ENCODE results near the gene STAB2. TPM values are rescaled to one million over a fixed set of nuclear protein-coding genes. Genes with fewer than 3 reads are reported as not detected.

Gene STAB2
- total RNA-seq, 1 donor from 2014 or later, result 15.1 TPM

- no peak for ATAC-seq
- no peak for DNase-seq (ENCODE audit: low spot score)
Measured at GRCh38 chr12:103578926-103579325, 8.1 kb upstream of the STAB2 start.

GRCh38 chr12:103580026-103580425 lies 7.0 kb upstream of the STAB2 start:
- ATAC-seq, result peak; percentile 30
- DNase-seq (ENCODE audit: low spot score), result no peak

DNA sequence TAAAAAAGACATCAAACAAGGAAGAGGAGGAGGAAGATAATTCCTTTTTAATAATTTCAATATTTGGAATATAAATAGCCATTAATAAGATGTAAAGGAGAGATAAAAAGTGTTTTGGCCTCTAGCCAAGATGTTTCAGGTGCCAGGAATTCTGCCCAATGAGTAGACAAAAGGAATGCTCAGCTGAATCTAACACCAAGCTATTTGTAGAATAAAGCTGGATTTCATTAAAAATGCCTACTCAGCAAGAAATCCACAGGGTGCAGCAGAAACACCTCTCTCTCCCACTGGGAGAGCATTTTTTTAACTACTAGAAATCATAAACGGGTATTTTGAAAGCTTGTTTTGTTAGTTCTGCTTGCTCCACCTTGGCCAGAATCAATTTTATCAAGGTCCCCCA lies 4.1 kb upstream of the STAB2 start:
- ATAC-seq (no peak), DNase-seq (ENCODE audit: low spot score) (no peak)

- no peak for DNase-seq (ENCODE audit: low spot score)
- no peak for ATAC-seq
Measured at GRCh38 chr12:103586132-103586531, 941 bp upstream of the STAB2 start.

DNA sequence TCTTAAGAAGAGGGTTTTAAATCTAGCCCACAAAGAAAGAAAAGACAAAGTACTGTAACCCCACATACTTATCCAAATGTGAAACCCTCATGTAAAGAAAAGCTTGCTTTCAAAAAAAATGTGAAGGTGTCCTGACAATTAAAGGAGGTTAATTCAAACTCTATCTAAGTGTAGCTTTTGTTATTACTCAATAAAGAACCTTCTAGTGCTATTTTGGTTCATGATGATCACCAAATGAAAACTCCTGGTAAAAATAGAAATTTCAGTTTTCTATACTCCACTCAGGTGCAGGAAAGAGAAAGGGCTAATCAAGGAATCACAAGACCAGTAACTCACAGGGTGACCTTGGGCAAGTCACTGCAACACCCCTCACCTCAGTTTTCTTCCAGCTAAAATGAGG lies 1.6 kb downstream of the STAB2 start:
- DNase-seq (ENCODE audit: low spot score), result no peak

DNA sequence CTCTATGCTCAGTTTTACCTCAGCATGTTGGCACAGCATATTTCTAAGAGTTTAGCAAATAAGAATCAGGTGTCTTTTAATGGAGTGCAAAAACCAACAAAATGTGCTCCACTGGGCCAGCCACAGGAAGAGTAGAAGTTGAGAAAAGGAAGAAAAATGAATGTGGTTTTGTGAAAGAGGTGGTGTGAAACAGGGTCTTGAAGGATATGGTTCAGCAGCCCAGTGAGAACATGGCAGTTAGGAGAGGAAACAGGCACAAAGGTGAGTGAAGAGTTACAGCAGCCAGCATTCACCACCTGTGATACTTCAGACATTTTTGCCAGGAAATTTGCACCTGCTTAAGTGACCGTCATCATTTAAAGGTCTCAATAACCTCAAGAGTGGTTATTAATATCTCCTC lies 2.4 kb downstream of the STAB2 start:
- ATAC-seq, result no peak
- DNase-seq (ENCODE audit: low spot score), result no peak

More for the DNA sequence above, 1.6 kb downstream of the STAB2 start:
- ATAC-seq, result no peak

- ATAC-seq (no peak), DNase-seq (ENCODE audit: low spot score) (no peak)
Measured at GRCh38 chr12:103590271-103590670, 3.2 kb downstream of the STAB2 start.

GRCh38 chr12:103596981-103597380 lies 9.9 kb downstream of the STAB2 start:
- ATAC-seq (peak; percentile 45), DNase-seq (ENCODE audit: low spot score) (no peak)

DNA sequence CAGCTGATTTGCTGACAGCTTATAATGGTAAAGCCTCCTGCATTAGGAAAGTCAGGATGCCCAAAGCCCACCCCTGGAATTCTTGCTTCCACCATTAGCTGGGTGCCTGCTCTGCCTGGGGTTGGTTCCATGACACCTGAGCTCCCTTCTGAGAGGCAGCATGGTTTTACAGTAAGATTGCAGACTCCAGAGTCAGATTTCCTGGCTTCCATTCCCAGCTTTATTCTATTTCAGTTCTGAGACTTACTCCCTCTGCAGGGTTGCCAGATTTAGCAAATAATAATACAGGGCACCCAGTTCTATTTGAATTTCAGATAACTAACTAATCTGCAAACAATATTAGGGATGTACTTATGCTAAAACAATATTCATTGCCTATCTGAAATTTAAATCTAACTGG lies 12.2 kb downstream of the STAB2 start:
- no peak for ATAC-seq

DNA sequence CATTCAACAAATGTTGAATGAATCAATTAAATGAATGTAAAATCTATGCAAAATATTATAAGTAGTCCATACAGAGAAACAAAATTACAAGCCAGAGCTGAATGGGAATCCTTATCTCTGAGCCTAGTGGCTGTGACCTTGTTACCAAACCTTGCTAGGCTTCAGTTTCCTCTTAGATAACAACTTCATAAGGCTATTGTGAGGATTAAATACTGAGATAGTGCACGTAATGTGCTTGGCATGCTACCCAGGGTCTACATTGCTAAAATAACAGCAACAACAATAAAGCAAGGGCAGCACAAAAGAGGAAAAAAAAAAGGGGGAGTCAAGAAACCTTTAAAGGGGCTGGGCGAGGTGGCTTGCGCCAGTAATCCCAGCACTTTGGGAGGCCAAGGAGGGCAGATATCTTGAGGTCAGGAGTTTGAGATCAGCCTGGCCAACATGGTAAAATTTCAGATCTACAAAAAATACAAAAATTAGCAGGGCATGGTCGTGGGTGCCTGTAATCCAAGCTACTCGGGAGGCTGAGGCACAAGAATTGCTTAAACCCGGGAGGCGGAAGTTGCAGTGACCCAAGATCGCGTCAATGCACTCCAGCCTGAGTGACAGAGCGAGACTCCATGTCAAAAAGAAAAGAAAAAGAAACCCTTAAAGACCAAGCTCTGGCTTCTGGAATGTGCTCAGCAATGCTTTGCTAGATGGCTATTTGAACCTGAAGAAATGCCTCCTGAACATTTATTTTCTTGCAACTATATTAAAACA lies 14.1 kb downstream of the STAB2 start:
- DNase-seq (ENCODE audit: low spot score) (no peak), ATAC-seq (peak; percentile 43)

More for the DNA sequence above, 12.2 kb downstream of the STAB2 start:
- DNase-seq (ENCODE audit: low spot score), result no peak

DNA sequence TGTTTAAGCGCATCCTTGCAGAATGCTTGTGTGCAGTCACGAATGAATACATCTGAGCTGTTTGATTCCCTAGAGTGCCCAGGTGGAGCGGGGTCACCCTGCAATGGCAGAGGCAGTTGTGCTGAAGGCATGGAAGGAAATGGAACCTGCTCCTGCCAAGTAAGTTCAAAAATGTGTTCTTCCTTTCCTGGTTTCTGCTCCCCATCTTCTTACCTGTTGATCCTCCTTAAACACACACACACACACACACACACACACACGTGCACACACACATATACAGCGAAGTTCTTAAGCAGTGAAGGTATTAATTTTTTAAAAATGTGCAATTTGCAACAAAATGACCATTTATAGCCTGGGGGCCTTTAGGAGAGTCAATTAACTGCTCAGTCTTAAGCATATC lies 33.3 kb downstream of the STAB2 start:
- ATAC-seq (no peak), DNase-seq (ENCODE audit: low spot score) (no peak)

- DNase-seq (ENCODE audit: low spot score) (no peak), ATAC-seq (no peak)
Measured at GRCh38 chr12:103623716-103624115, 36.6 kb downstream of the STAB2 start.

DNA sequence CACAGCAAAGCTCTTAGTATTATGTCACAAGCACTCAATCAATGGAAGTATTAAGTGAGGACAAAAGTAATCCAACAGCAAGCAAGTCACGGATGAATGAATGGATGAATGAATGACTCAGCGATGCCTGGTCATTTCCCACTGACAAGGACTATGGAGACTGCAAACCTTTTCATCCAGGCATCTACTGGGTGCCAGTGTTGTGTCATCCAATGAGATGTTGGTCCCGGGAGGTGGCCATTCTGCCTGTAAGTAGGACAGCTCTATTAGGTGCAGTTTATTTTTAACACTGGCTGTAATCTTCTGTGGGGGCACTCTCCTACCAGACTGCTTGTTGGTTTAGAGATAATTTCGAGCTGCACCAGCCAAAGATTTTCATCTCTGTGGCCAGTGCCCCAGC lies 39.4 kb downstream of the STAB2 start:
- DNase-seq (ENCODE audit: low spot score), result peak; percentile 57
- peak; percentile 96 for ATAC-seq

DNA sequence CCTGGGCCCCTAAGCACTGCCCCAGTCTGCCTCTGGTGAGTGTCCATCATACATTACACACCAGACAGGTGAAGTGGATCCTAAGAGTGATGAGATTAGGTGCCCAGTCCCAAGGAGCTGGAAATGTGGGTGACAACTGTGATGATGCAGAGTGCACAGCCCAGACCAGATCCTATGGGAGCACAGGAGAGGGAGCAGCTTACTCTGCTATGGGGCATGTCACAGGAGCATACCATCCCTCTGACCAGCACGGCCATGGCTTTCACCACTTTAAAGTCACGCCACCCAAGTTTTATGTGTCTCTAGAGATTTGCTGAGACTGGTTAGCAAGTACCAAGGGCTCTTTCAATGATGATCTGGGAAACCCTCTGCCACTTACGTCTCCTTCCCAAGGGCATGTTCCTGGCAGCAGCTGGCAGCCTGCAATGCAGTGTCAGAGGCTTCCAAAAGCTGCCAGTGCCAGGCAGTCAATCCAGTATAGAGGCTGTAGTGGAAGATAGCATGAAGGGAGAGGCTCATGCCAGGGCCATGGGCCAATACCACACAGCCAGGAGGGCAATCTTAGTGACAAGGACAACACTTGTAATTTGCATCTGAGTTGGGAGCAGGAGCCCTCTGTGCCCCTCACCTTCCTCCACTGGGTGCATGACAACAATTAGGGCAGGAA lies 40.2 kb downstream of the STAB2 start:
- DNase-seq (ENCODE audit: low spot score) (no peak), ATAC-seq (no peak)

GRCh38 chr12:103632554-103633216 lies 45.6 kb downstream of the STAB2 start:
- peak; percentile 54 for DNase-seq (ENCODE audit: low spot score)
- ATAC-seq, result peak; percentile 91

GRCh38 chr12:103634732-103635131 lies 47.7 kb downstream of the STAB2 start:
- no peak for ATAC-seq
- DNase-seq (ENCODE audit: low spot score), result no peak

GRCh38 chr12:103635419-103635818 lies 48.3 kb downstream of the STAB2 start:
- DNase-seq (ENCODE audit: low spot score) (no peak), ATAC-seq (peak; percentile 16)

DNA sequence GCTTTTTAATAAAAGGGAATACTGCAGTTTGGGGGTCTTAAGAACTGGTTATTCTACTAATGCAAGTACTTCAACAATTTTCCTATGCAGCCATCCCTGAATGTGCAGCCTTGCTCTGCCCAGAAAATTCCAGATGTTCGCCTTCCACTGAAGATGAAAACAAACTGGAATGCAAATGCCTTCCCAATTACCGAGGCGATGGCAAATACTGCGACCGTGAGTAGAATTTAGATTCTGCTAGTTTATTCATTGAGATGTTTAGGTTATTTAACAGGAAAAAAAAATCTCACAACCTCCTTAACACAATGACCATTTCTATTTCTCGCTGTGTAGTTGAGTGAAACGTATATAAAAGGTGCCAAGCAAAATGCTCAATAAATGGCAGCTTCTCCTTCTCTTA lies 49.9 kb downstream of the STAB2 start:
- ATAC-seq (no peak), DNase-seq (ENCODE audit: low spot score) (no peak)

DNA sequence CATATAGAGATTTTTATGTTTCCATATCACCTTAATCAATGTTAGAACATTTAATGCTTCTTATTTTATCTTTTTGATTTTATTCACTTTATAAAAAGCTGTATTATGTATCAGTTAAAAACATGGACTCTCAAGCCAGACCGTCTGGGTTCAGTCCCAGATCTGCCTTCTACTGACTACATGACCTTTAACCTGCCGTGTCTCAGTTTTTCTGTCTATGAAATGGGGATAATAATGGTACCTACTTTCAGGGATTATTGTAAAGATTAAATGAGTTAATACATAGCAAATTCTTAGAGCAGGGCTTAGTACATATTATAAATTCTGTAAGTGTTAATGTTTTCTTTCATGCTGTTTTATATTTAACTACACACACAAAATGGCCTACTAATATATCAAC lies 50.4 kb downstream of the STAB2 start:
- no peak for ATAC-seq

GRCh38 chr12:103639983-103640382 lies 52.9 kb downstream of the STAB2 start:
- ATAC-seq (no peak), DNase-seq (ENCODE audit: low spot score) (no peak)

More for the DNA sequence above, 50.4 kb downstream of the STAB2 start:
- DNase-seq (ENCODE audit: low spot score), result no peak

GRCh38 chr12:103640410-103640809 lies 53.3 kb downstream of the STAB2 start:
- DNase-seq (ENCODE audit: low spot score), result no peak
- ATAC-seq, result no peak

GRCh38 chr12:103640831-103641230 lies 53.8 kb downstream of the STAB2 start:
- DNase-seq (ENCODE audit: low spot score) (no peak), ATAC-seq (no peak)

Data from left lobe of liver (tissue), 2 donors.